Femur (tissue), 1 donor: ENCODE data around the gene S100A8.

ENCODE experiments used
- DNase-seq: peaks from one replicate; pipeline ENCODE4 v3.0.0-alpha.2; 2017

Gene S100A8

GRCh38 chr1:153389973-153390879 is 647 bp downstream of the S100A8 start:
- no peak for DNase-seq

GRCh38 chr1:153389401-153389800 is 1.5 kb downstream of the S100A8 start:
- DNase-seq = no peak

GRCh38 chr1:153387785-153388184 is 3.1 kb downstream of the S100A8 start:
- no peak for DNase-seq

GRCh38 chr1:153387001-153387400 is 3.9 kb downstream of the S100A8 start:
- no peak for DNase-seq

GRCh38 chr1:153386500-153386901 is 4.4 kb downstream of the S100A8 start:
- peak; percentile 58 for DNase-seq

GRCh38 chr1:153384958-153385580 is 5.8 kb downstream of the S100A8 start:
- DNase-seq = no peak

GRCh38 chr1:153380711-153381110 is 10.2 kb downstream of the S100A8 start:
- DNase-seq = no peak

- DNase-seq = no peak
Observed at GRCh38 chr1:153379591-153379990, 11.3 kb downstream of the S100A8 start.

- DNase-seq = no peak
Observed at GRCh38 chr1:153375511-153375910, 15.4 kb downstream of the S100A8 start, which contains the start of gene S100A12. TSS of gene S100A12 (minus strand) at chr1:153375621. CDS start at chr1:153374592, 1,029 bp downstream.

GRCh38 chr1:153374071-153374470 is 16.8 kb downstream of the S100A8 start:
- DNase-seq = no peak

GRCh38 chr1:153372571-153372970 is 18.3 kb downstream of the S100A8 start:
- no peak for DNase-seq

GRCh38 chr1:153371231-153371630 is 19.6 kb downstream of the S100A8 start:
- DNase-seq = no peak

- DNase-seq = no peak
Observed at GRCh38 chr1:153370146-153370545, 20.7 kb downstream of the S100A8 start.

- no peak for DNase-seq
Observed at GRCh38 chr1:153368495-153368894, 22.4 kb downstream of the S100A8 start.

GRCh38 chr1:153367090-153367489 is 23.8 kb downstream of the S100A8 start:
- DNase-seq = no peak

- no peak for DNase-seq
Observed at GRCh38 chr1:153366261-153366660, 24.6 kb downstream of the S100A8 start.

GRCh38 chr1:153365696-153366095 is 25.2 kb downstream of the S100A8 start:
- DNase-seq = no peak

- no peak for DNase-seq
Observed at GRCh38 chr1:153364766-153365666, 25.9 kb downstream of the S100A8 start.

- DNase-seq = no peak
Observed at GRCh38 chr1:153364156-153364555, 26.7 kb downstream of the S100A8 start.

GRCh38 chr1:153363641-153364040 is 27.2 kb downstream of the S100A8 start:
- DNase-seq = no peak

GRCh38 chr1:153362187-153362775 is 28.6 kb downstream of the S100A8 start:
- DNase-seq = no peak

- DNase-seq = no peak
Observed at GRCh38 chr1:153361480-153362109, 29.3 kb downstream of the S100A8 start.
